ENCODE measurements around the gene MCC.

DNA sequence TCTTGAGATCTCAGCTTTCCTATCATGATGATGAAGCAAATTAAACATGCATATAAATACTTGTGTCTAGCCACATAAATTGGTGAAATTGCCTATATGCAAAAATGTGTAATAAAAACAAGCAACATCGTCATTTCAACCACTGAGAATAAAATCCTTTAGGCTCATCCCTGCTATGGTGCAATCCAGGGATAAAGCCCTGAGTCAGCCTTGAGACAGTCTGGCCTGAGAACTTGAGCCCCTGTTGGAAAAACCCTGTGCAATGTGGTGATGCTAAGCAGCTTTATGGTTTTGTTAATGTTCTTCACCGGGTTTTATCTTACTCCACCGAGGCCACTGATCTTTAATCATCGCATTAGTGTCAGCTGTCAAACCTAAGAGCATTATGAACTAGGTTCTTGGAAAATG is 341.1 kb downstream of the MCC start:
- TF ChIP-seq, protein P1, sequence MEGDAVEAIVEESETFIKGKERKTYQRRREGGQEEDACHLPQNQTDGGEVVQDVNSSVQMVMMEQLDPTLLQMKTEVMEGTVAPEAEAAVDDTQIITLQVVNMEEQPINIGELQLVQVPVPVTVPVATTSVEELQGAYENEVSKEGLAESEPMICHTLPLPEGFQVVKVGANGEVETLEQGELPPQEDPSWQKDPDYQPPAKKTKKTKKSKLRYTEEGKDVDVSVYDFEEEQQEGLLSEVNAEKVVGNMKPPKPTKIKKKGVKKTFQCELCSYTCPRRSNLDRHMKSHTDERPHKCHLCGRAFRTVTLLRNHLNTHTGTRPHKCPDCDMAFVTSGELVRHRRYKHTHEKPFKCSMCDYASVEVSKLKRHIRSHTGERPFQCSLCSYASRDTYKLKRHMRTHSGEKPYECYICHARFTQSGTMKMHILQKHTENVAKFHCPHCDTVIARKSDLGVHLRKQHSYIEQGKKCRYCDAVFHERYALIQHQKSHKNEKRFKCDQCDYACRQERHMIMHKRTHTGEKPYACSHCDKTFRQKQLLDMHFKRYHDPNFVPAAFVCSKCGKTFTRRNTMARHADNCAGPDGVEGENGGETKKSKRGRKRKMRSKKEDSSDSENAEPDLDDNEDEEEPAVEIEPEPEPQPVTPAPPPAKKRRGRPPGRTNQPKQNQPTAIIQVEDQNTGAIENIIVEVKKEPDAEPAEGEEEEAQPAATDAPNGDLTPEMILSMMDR (conservative IDR thresholded peaks at IDR 0.05) = no peak
- no peak for TF ChIP-seq ZFX (IDR thresholded peaks at IDR 0.05)
